Measurements from ENCODE around the gene SLC22A14. TPM values are rescaled to one million over a fixed set of nuclear protein-coding genes. Genes with fewer than 3 reads are reported as not detected.
"Not testable (repeated sequence)": the region's sequence is repeated elsewhere in the genome, so short reads cannot be mapped to it uniquely, and the experiment has no call there.

Gene SLC22A14
- polyA plus RNA-seq, 1 donor, result 0.13 TPM

GRCh38 chr3:38320638-38321037, 38.5 kb downstream of the SLC22A14 start:
- H3K4me3 ChIP-seq (ENCODE audit: low read length); H3K27ac ChIP-seq (ENCODE audit: low read length); H3K4me1 ChIP-seq (ENCODE audit: control insufficient read depth, insufficient read depth, low read length); DNase-seq; H3K27me3 ChIP-seq (ENCODE audit: control insufficient read depth, insufficient read depth, low read length); H3K36me3 ChIP-seq (ENCODE audit: control insufficient read depth, insufficient read depth, low read length); H3K9me3 ChIP-seq (ENCODE audit: control insufficient read depth, low read depth, low read length): not testable (repeated sequence)
- WGBS (ENCODE audit: insufficient coverage, low lambda C conversion rate), result 86% methylated on average over 1 of the region's 4 CpGs

- no peaks in the 10 kb centered on the region for H3K4me1 ChIP-seq (ENCODE audit: control insufficient read depth, insufficient read depth, low read length)
- DNase-seq, result no peak
- H3K4me3 ChIP-seq (ENCODE audit: low read length), result no peak overlapping the region
- H3K27ac ChIP-seq (ENCODE audit: low read length), result no peak overlapping the region
- H3K9me3 ChIP-seq (ENCODE audit: control insufficient read depth, low read depth, low read length), result peaks cover 4% of the 10 kb centered on the region
- H3K36me3 ChIP-seq (ENCODE audit: control insufficient read depth, insufficient read depth, low read length), result no peaks in the 10 kb centered on the region
- no CpG with 5 or more reads among the region's 1 CpG for WGBS (ENCODE audit: insufficient coverage, low lambda C conversion rate)
- peaks cover 5% of the 10 kb centered on the region for H3K27me3 ChIP-seq (ENCODE audit: control insufficient read depth, insufficient read depth, low read length)
Observed at GRCh38 chr3:38323060-38323459, 41.0 kb downstream of the SLC22A14 start.

- peaks cover 5% of the 10 kb centered on the region for H3K27me3 ChIP-seq (ENCODE audit: control insufficient read depth, insufficient read depth, low read length)
- peaks cover 4% of the 10 kb centered on the region for H3K9me3 ChIP-seq (ENCODE audit: control insufficient read depth, low read depth, low read length)
- no peak overlapping the region for H3K27ac ChIP-seq (ENCODE audit: low read length)
- H3K4me1 ChIP-seq (ENCODE audit: control insufficient read depth, insufficient read depth, low read length), result no peaks in the 10 kb centered on the region
- no peak for DNase-seq
- no peak overlapping the region for H3K4me3 ChIP-seq (ENCODE audit: low read length)
- no peaks in the 10 kb centered on the region for H3K36me3 ChIP-seq (ENCODE audit: control insufficient read depth, insufficient read depth, low read length)
- WGBS (ENCODE audit: insufficient coverage, low lambda C conversion rate), result no CpG with 5 or more reads among the region's 2 CpGs
Observed at GRCh38 chr3:38325256-38325655, 43.2 kb downstream of the SLC22A14 start.

- Histone ChIP-seq H3K36me3 (ENCODE audit: control insufficient read depth, insufficient read depth, low read length) (no peaks in the 10 kb centered on the region), H3K27me3 (ENCODE audit: control insufficient read depth, insufficient read depth, low read length) (peaks cover 5% of the 10 kb centered on the region)
- DNase-seq, result no peak
Observed at GRCh38 chr3:38327335-38328009, 45.4 kb downstream of the SLC22A14 start.

GRCh38 chr3:38331257-38332022, 49.3 kb downstream of the SLC22A14 start:
- Histone ChIP-seq H3K4me3 (ENCODE audit: low read length) (no peak overlapping the region), H3K27me3 (ENCODE audit: control insufficient read depth, insufficient read depth, low read length) (no peaks in the 10 kb centered on the region), H3K27ac (ENCODE audit: low read length) (no peak overlapping the region), H3K36me3 (ENCODE audit: control insufficient read depth, insufficient read depth, low read length) (no peaks in the 10 kb centered on the region), H3K4me1 (ENCODE audit: control insufficient read depth, insufficient read depth, low read length) (no peaks in the 10 kb centered on the region), H3K9me3 (ENCODE audit: control insufficient read depth, low read depth, low read length) (peaks cover 3% of the 10 kb centered on the region)
- DNase-seq, result no peak
- 86% methylated on average over 2 of the region's 4 CpGs for WGBS (ENCODE audit: insufficient coverage, low lambda C conversion rate)

More at GRCh38 chr3:38327335-38328009, 45.4 kb downstream of the SLC22A14 start:
- H3K4me1 ChIP-seq (ENCODE audit: control insufficient read depth, insufficient read depth, low read length), result no peaks in the 10 kb centered on the region
- H3K4me3 ChIP-seq (ENCODE audit: low read length), result no peak overlapping the region
- peaks cover 4% of the 10 kb centered on the region for H3K9me3 ChIP-seq (ENCODE audit: control insufficient read depth, low read depth, low read length)
- H3K27ac ChIP-seq (ENCODE audit: low read length), result no peak overlapping the region

GRCh38 chr3:38332201-38332600, 50.1 kb downstream of the SLC22A14 start:
- no peak for DNase-seq
- Histone ChIP-seq H3K27me3 (ENCODE audit: control insufficient read depth, insufficient read depth, low read length) (no peaks in the 10 kb centered on the region), H3K36me3 (ENCODE audit: control insufficient read depth, insufficient read depth, low read length) (no peaks in the 10 kb centered on the region), H3K27ac (ENCODE audit: low read length) (no peak overlapping the region), H3K4me3 (ENCODE audit: low read length) (no peak overlapping the region), H3K9me3 (ENCODE audit: control insufficient read depth, low read depth, low read length) (no peaks in the 10 kb centered on the region), H3K4me1 (ENCODE audit: control insufficient read depth, insufficient read depth, low read length) (no peaks in the 10 kb centered on the region)
- no CpG with 5 or more reads among the region's 3 CpGs for WGBS (ENCODE audit: insufficient coverage, low lambda C conversion rate)

GRCh38 chr3:38334142-38335055, 52.3 kb downstream of the SLC22A14 start:
- WGBS (ENCODE audit: insufficient coverage, low lambda C conversion rate), result no CpG with 5 or more reads among the region's 5 CpGs
- H3K36me3 ChIP-seq (ENCODE audit: control insufficient read depth, insufficient read depth, low read length), result no peaks in the 10 kb centered on the region
- DNase-seq, result no peak

GRCh38 chr3:38335263-38335662, 53.2 kb downstream of the SLC22A14 start:
- Histone ChIP-seq H3K27me3 (ENCODE audit: control insufficient read depth, insufficient read depth, low read length) (no peaks in the 10 kb centered on the region), H3K27ac (ENCODE audit: low read length) (no peak overlapping the region), H3K9me3 (ENCODE audit: control insufficient read depth, low read depth, low read length) (no peaks in the 10 kb centered on the region), H3K4me3 (ENCODE audit: low read length) (no peak overlapping the region), H3K36me3 (ENCODE audit: control insufficient read depth, insufficient read depth, low read length) (no peaks in the 10 kb centered on the region), H3K4me1 (ENCODE audit: control insufficient read depth, insufficient read depth, low read length) (no peaks in the 10 kb centered on the region)
- no CpG with 5 or more reads among the region's 6 CpGs for WGBS (ENCODE audit: insufficient coverage, low lambda C conversion rate)
- DNase-seq, result no peak

More at GRCh38 chr3:38334142-38335055, 52.3 kb downstream of the SLC22A14 start:
- no peak overlapping the region for H3K27ac ChIP-seq (ENCODE audit: low read length)
- no peaks in the 10 kb centered on the region for H3K4me1 ChIP-seq (ENCODE audit: control insufficient read depth, insufficient read depth, low read length)
- H3K27me3 ChIP-seq (ENCODE audit: control insufficient read depth, insufficient read depth, low read length), result no peaks in the 10 kb centered on the region
- H3K9me3 ChIP-seq (ENCODE audit: control insufficient read depth, low read depth, low read length), result no peaks in the 10 kb centered on the region
- no peak overlapping the region for H3K4me3 ChIP-seq (ENCODE audit: low read length)

GRCh38 chr3:38337703-38338102, 55.6 kb downstream of the SLC22A14 start:
- no peaks in the 10 kb centered on the region for H3K9me3 ChIP-seq (ENCODE audit: control insufficient read depth, low read depth, low read length)
- H3K4me1 ChIP-seq (ENCODE audit: control insufficient read depth, insufficient read depth, low read length), result no peaks in the 10 kb centered on the region
- H3K27me3 ChIP-seq (ENCODE audit: control insufficient read depth, insufficient read depth, low read length), result no peaks in the 10 kb centered on the region
- WGBS (ENCODE audit: insufficient coverage, low lambda C conversion rate), result no CpG with 5 or more reads among the region's 2 CpGs
- no peak overlapping the region for H3K4me3 ChIP-seq (ENCODE audit: low read length)
- no peak for DNase-seq
- no peaks in the 10 kb centered on the region for H3K36me3 ChIP-seq (ENCODE audit: control insufficient read depth, insufficient read depth, low read length)
- no peak overlapping the region for H3K27ac ChIP-seq (ENCODE audit: low read length)

Data from large intestine (tissue), 3 donors.